Suppressor macrophage treated with lipopolysaccharide for 4 hours (primary cell): ENCODE measurements around the gene SLC9C2.
A peak's percentile ranks its signal among the peaks of the same experiment; 100 is the strongest.
"Not testable (repeated sequence)": the region's sequence is repeated elsewhere in the genome, so short reads cannot be mapped to it uniquely, and the experiment has no call there.

ENCODE experiments used
- DNase-seq: peaks from one replicate; pipeline ENCODE4 v3.0.0-alpha.2; 2020

The SLC9C2 gene

DNA sequence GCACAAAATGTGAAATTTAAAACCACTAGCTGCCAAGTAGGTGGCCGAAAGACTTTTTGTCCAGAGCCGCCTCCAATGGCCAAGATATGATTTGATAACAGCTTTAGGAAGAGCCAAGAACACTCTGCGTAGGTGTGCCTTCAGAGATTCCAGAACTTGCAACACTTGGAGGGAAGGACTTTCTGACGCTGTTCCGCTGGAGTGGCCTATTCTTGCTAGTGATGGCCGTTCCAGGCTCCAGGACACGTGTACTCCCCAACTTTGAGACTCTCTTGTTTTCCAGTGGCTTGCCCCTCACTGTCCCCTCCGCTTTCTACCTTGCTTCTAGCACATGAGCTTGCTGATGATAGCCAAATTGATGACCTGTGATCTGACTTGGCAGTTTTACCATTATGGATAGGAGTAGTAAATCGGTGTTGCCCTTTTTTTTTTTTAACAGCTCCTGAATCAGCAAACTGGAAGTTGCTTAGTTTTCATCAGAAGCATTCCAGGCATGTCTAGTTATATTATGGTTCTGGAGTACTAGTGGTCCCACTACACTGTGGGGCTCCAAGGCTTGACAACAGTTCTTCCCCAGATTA, 124.7 kb downstream of the SLC9C2 start:
- DNase-seq = peak; percentile 65

DNA sequence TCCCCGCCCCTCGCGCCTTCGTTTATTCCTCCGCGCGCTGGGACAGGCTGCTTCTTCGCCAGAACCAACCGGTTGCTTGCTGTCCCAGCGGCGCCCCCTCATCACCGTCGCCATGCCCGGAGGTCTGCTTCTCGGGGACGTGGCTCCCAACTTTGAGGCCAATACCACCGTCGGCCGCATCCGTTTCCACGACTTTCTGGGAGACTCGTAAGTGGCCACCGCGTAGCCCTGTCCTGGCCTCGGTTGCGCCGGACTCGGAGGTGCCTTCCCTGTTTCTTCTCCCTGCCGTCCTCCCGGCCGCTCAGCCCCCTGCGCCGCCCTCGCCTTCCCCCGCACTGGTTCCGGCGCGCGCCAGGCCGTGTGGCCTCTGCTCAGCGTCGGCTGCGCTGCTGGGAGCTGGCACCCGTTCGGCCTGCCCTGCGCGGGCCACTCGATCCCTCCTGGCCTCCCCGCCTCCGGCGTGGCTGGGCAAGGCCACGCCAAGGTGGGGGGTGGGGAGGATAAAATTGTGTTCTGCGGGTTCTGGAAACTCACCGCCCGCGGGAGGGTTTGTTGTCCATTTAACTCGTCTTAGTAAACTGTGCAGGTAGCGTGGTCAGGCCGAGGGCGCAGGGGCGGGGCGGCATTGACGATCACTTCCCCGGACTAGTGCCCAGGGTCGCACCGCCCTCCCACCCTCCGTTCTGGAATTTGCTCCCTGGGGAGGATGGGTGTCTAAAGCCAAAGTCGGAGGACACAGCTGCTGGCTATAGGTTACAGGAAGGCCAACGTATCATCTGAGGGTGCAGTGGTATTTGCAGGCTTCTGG, 125.4 kb downstream of the SLC9C2 start, which contains the start of gene PRDX6:
TSS of gene PRDX6 (plus strand) at position 50 of the 808 bp plus-strand sequence. CDS start at position 113, 63 bp downstream.
- no peak for DNase-seq

DNA sequence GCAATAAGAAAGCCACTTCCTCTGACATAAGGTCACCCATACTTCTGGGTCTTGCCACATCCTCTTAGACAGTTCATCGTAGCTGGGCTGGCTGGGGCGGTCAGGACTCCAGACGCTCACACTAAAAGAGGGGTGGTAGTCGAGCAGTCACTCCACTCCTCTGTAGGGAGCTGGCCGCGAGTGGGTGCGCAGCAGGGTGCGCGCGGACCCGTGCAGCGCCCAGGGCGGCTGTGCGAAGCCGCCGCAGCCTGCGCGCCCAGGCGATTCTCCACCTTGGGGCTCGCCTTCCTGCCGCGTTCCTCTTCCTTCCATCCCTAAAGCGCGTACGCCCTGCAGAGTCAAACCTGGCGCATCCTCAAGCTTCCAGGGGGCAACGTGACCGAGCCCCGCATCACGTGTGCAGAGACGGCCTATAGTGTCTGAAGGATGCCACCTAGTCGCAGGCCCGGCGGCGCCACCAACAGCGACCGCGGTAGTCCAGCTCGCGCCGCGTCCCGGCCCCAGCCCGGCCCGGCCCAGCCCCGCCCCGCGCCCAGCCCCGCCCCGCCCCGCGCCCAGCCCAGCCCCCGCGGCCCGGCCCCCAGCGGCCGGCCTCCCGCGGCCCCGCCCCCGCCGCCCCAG, 126.1 kb downstream of the SLC9C2 start:
- peak; percentile 92 for DNase-seq

DNA sequence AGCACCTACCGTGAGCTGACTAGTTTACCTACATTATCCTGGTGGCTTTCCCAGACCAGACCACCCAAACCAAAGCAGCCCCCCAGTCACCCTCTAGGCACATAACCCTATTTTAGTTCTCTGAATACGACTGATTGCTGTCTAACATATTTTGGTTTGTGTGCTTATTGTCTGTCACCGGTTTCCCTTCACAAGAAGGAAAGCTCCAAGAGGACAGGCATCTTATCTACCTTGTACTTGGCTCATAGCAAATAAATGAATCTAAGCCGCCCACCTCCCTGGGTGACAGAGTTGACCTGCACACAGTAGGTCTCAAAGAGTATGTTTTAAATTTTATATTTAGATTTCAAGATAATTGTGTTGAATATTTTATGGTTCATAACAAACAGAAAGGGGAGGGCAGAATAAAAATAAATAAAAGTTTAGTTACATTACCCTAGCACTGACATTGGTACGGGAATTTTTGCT, 126.6 kb downstream of the SLC9C2 start:
- no peak for DNase-seq

DNA sequence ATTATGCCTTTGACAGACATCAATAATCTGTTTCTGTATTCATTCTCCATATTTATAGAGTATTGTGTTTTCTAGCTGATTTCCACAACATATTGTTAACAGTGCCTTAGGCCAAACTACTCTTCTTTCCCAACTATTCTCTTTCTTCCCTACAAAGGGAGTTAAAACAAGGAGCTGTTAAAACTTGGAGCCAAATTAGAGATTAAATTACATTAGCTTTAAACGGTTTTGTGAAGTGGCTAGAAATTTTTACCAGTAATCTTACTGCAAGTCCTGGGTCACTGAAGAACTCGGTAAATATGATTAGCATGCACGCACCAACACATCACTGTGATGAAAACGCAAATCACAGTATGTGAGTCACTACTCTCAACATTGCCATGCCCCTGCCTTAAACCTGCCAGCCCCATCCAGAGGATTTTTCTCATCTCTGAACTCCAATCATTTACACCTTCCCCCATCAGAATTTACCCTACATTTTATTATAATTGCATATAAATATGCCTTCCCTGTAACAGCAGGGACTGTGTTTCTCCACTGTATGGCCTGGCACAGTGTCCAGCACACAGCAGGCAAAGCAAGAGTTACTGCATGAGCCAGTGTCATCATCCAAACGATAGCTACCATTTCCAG, 127.2 kb downstream of the SLC9C2 start:
- peak; percentile 44 for DNase-seq

DNA sequence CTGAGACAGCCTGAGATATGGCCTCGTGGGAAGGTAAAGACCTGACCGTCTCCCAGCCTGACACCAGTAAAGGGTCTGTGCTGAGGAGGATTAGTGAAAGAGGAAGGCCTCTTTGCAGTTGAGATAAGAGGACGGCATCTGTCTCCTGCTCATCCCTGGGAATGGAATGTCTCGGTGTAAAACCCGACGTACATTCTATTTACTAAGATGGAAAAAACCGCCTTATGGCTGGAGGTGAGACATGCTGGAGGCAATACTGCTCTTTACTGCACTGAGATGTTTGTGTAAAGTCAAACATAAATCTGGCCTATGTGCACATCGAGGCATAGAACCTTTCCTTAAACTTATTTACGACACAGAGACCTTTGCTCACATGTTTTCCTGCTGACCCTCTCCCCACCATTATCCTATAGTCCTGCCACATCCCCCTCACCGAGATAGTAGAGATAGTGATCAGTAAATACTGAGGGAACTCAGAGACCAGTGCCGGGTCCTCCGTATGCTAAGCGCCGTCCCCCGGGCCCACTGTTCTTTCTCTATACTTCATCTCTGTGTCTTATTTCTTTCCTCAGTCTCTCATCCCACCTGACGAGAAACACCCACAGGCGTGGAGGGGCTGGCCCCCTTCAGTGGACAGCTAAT, 128.0 kb downstream of the SLC9C2 start:
- DNase-seq = not testable (repeated sequence)

DNA sequence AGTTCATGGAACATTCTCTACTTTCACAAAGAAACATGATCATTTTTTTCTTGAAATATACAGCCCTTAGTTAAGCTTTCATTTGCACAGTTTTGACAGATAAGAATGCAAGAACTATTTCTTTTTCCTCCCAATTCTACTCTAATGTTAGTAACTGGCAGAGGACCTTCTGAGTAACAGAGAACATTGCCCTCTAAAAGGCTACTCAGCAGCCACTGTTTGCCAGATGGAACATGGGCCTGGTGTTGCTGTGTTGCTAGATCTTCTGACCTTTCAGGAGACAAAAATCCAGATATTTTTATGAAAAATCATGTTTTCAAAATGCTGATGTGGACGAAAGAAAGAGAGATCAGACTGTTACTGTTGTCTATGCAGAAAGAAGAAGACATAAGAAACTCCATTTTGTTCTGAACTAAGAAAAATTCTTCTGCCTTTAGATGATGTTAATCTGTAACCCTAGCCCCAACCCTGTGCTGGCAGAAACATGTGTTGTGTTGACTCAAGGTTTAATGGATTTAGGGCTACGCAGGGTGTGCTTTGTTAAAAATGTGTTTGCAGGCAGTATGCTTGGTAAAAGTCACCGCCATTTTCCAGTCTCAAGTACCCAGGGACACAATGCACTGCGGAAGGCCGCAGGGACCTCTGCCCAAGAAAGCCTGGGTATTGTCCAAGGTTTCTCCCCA, 128.6 kb downstream of the SLC9C2 start:
- DNase-seq = no peak

DNA sequence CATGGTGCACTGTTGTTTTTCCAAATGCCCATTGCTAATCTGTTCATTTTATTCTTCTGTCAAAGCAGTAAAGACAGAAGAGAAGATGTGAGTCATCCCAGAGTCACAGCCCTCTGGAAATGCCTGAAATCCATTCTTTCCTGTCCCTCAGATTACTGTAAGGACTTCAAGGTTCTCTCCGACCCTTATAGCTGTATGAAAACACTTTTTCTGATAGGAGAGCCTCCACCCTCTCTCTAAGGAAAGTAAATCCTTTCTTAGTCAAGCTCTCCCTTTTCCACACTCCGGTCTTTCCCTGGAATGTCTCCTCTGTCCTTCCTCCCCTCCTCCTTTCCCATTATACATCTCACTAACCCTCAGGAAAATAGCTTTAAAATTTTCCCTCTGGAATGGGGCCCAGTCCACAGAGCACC, 129.3 kb downstream of the SLC9C2 start:
- DNase-seq = peak; percentile 2

DNA sequence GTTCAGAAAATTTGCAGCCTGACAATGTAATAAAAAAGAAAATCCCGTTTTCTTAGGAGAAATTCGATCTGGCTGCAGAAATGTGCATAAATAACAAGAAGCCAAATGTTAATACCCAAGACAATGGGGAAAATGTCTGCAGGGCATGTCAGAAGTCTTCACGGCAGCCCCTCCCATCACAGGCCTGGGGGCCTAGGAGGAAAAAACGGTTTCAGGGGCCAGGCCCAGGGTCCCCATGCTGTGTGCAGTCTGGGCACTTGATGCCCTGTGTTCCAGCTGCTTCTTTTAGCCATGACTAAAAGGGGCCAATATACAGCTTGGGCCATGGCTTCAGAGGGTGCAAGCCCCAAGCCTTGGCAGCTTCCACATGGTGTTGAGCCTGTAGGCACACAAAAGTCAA, 132.3 kb downstream of the SLC9C2 start:
- no peak for DNase-seq

DNA sequence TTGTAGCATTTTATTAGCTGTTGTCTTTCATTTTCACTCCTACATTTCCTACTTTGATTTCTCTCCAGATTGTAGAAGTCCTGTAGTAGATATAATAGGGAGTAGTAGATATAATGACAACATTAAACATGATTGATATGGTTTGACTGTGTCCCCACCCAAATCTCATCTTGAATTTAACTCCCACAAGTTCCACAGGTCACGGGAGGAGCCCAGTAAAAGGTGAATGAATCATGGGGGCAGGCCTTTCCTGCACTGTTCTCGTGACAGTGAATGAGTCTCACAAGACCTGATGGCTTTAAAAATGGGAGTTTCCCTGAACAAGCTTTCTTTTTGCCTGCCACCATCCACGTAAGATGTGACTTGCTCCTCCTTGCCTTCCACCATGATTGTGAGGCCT, 133.2 kb downstream of the SLC9C2 start:
- DNase-seq = no peak

DNA sequence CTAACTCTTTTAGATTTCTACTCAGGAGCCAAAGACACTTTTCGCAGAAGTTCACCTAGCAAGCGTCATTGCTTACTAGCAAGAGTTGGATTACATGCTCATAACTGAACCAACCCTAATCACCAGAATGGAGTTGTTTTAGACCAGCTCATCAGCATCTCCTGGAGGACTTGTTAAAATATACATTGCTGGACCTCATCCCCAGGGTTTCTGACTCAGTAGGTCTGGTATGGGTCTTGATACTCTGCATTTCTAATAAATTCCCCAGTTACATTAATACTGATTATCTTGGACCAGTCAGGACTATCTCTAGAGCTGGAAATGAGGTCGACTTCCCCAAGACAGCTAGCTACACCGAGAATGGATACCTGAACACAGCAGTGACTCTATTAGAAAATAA, 135.4 kb downstream of the SLC9C2 start:
- DNase-seq = no peak

DNA sequence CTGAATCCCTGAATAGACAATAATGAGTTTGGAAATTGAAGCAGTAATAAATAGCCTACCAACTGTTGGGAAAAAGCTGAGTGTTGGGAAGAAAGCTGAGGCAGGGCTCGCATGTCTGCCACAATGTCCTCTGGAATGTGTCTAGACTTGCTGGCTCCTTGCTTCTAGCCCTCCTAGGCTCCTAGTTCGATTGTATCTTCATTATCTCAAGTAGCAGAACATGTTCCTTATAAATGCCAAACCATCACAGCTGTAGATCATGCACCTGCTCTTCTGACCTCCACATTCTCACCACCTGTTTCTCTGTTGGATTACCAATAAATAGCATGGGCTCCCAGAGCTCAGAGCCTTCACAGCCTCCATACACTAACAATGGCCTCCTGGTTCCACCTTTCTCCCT, 138.7 kb downstream of the SLC9C2 start:
- DNase-seq = not testable (repeated sequence)

DNA sequence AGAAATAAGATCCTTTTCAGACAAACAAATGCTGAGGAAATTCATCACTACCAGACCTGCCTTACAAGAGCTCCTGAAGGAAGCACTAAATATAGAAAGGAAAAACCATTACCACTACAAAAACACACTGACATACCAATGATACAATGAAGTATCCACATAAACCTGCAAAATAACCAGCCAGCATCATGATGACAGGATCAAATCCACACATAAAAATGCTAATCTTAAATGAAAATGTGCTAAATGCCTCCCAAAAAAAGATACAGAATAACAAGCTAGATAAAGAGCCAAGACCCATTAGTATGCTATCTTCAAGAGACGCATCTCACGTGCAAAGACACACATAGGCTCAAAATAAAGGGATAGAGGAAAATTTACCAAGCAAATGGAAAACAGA, 140.2 kb downstream of the SLC9C2 start:
- DNase-seq = not testable (repeated sequence)

DNA sequence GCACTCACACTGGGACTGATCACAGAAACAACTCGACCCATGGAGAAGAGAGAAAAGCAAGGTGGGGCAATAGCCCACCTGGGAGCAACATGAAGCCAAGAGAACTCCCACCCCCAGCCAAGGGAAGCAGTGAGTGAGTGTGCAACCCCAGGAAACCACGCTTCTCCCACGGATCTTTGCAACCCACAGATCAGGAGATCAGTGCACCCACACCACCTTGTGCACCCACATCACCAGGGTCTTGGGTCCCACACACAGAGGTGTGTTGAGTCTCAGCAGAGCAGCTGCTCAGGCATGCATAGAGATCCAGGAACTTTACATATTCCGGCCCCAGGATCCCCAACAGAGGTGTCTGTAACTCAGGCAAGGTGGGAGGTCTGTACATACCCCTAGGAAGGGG, 143.0 kb downstream of the SLC9C2 start:
- DNase-seq = no peak

DNA sequence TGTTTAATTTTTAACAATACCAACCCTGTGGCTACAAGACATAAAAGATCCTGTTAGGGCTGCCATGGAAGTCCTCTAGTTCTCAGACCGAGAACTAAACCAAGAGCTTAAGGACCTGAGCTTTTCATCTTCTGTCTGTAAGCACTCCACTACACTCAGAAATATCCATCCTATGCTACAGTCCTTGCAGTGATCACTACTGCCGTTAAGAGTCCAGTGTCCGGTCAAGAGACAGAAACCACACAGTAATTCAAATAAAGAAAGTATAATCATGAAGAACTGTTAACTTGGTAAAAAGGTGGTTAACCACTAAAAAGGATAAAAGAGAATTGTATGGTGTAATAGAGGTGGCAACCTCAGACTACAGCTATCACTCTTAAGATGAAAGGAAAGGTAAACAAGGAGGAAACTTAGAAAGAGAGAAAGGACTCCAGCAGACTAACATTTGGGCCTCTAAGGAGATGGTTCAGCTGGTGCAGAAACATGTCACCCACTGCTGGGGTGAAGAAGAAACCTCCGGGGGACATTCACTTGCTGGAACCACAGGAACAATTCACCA, 147.8 kb downstream of the SLC9C2 start:
- no peak for DNase-seq

DNA sequence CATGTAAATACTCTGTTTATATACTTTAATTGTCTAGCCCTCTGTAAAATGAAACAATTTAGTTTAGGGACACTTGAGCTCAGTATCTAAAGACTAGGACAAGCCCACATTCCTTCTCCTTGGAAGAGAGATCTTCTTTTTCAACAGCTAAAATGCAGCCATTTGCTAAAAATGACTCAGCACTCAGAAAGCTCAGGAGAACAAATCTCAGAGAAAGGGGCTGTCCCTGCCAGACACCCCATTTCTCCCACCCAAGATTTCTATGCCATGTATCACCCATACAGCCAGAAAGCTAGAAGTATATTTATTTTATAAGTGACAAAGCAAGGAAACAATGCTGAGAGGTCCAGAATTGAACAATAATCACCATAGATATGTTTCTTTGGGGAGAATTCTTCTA, 148.9 kb downstream of the SLC9C2 start:
- no peak for DNase-seq

DNA sequence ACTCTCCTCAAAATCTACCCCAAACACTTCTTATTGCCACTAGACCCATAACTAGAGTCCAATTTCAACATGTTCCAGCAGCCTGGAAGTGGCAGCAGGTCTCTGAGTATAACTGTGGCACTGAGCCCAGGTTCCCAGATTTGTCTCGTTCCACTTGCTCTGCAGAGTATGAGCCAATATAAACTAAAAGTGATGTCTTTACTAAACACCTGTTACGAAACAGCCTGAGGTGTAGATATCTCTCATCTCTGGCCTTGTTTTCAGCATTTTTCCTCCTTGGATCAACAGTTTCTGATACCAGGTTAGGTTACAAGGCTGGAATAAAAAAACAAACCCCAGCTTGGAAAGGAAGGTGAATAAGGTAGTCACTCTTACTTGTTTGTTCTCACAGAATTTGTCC, 150.9 kb downstream of the SLC9C2 start:
- DNase-seq = no peak
